SH-SY5Y (cell line): ENCODE results near the gene AP2A1.

ENCODE experiments used
- GATA2 ChIP-seq: IDR thresholded peaks from 2 replicates; pipeline ENCODE4 v1.6.1; 2011; ENCODE audit warnings: mild to moderate bottlenecking, low read depth, low read length
- GATA3 ChIP-seq: IDR thresholded peaks from 2 replicates; pipeline ENCODE4 v1.6.1; 2011; ENCODE audit warnings: low read depth, mild to moderate bottlenecking, low read length, moderate library complexity

DNA sequence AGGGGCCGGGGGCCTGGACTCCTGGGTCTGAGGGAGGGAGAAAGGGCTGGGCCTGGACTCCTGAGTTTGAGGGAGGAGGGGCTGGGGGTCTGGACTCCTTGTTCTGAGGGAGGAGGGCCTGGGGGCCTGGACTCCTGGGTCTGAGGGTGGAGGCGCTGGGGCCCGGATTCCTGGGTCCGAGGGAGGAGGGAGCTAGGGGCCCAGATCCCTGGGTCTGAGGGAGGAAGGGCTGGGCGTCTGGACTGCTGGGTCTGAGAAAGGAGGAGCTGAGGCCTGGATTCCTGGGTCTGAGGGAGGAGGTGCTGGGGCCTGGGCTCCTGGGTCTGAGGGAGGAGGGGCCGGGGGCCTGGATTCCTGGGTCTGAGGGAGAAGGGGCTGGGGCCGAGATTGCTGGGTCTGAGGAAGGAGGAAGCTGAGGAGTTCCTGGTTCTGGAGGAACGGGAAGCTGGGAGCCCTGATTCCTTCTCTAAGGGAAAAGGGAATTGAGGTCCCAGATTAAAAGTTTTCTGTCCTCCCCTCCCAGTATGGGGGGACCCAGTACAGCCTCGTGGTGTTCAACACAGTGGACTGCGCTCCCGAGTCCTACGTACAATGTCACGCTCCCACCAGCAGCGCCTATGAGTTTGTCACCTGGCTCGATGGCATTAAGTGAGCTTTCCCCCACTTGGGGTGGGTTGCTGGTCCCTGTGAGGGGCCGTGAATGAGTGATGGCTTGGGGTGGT lies 52.0 kb downstream of the AP2A1 start:
- TF ChIP-seq GATA2 (no peak), GATA3 (no peak)
